Stimulated activated CD4-positive, alpha-beta T cell treated with anti-CD3 and anti-CD28 coated beads, Interleukin-12 subunit alpha, Interleukin-12 subunit beta, amount 100 ng/mL, for 48 hours (primary cell): ENCODE data around the gene TTLL11.

ENCODE experiments used
- DNase-seq, 3 donors: peaks; one replicate each; pipeline ENCODE4 v3.0.0-alpha.2; 2020; ENCODE audit warnings: low read depth in 2 of 3, low spot score in 1 of 3

TTLL11 gene

DNA sequence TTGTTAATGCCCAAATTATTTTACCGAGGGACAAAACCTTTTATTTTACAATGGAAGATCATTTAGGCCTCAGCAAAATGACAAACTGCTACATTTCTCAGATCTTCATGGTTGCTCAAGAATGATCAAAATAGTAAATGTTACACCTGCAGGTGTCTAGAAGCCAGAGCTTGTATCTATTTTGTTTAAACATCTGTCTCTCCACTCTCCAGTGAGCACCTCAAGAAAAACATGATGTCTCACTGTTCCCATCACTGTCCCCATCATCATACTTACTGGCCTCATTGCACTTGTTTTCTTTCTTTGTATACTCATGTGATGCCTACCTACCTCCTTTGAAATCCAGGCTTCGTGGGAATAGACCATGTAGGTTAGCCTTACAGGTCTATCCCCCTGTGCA lies 149.6 kb downstream of the TTLL11 start:
- DNase-seq = no peak

DNA sequence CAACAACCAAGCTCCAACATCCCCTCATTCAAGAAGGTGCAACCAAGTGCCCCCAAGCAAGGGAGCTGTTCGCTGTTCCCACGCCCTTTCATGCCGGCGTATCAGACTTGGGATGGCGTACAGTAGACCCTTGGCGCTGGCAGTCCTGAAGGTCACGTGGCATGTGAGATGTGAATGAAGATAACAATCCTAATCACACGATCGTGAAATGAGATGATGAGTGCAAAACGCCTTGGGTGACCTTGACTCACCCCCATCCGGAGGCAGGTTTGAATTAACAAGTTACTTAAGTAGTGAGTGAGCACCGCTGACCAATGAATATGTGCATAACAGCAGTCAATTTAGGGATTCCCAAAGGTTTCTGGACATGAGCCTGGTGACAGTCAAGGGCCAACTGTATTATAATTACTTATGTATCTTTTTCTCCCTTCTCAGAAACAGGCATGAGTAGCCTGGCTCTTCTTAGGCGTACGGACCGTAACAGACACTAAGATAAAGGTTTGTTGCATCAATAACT lies 150.2 kb downstream of the TTLL11 start:
- DNase-seq = no peak

DNA sequence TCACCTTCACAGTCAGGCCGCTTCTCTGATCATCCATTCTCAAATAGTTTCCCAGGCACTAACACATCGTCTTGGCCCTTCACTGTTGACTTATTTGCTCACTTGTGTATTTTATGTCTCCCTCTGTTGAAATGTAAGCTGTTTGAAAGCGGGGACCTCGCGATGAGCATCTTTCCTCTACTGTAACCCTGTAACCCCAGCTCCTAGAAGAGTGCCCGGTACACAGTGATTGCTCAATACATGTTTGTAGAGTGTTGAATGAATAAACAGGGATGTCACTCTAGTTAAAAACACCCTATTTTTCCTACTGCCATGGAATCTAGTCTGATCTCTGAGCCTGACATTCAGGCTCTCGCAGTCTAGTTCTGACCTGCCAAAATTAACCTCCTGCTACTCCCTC lies 150.8 kb downstream of the TTLL11 start:
- no peak for DNase-seq

DNA sequence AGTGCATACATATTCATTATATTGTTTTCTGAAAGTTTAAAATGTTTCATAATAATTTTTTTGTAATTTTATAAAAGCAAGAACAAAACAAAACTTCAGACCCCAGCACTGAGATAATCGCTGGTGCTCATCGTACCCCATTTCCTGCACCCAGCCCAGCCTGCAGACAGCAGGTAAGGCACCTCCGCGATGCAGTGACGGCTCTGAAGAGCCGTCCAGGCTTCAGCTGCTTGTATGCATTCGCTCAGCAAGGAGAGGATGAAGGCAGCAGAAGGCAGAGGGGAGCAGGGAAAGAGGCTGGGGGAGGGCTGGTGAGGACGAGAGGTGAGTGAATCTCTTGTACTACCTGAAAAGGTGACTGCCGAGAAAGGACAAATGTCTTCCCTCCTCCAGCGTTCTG lies 153.5 kb downstream of the TTLL11 start:
- DNase-seq = no peak

GRCh38 chr9:121938621-121939020 lies 154.5 kb downstream of the TTLL11 start:
- no peak for DNase-seq

DNA sequence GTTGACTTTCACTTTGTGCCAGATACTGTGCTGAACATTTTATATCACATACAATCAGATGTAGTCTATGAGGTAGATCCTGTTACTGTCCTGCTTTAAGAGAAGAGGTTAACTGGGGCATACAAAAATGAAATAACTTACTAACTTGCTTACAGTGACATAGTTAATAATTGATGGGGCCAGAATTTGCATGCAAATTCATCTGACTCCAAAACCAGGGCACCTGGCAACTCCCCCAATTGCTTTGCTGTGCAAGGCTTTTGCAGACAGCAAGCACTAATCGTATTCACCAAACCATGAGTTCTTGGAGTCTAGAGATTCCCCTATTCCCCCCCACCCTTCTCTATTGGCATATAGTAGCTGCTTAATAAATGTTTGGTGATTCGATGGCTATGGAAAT lies 155.9 kb downstream of the TTLL11 start:
- no peak for DNase-seq

DNA sequence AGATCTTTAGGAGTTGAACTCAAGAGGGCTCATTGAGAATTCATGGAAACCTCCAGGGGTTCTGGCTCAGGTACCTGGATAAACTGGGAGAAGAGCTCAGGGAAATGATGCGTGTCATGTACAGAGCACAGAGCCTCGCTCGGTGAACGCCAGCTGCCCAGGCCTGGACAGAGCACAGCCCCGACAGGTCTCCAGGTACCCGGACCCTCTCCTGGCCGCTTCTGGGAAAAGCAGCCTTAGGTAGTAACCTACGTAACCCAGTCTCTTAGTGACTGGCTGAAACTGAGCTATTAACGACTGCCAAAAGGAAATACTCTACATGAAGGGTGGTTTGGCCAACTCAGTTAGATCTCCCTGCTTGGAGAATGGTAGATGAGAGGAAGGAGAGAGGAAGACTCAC lies 157.4 kb downstream of the TTLL11 start:
- no peak for DNase-seq

- DNase-seq = no peak
Measured at GRCh38 chr9:121930956-121931355, 162.2 kb downstream of the TTLL11 start.

GRCh38 chr9:121929893-121930875 lies 162.9 kb downstream of the TTLL11 start:
- no peak for DNase-seq

GRCh38 chr9:121927636-121928035 lies 165.5 kb downstream of the TTLL11 start:
- DNase-seq = no peak

DNA sequence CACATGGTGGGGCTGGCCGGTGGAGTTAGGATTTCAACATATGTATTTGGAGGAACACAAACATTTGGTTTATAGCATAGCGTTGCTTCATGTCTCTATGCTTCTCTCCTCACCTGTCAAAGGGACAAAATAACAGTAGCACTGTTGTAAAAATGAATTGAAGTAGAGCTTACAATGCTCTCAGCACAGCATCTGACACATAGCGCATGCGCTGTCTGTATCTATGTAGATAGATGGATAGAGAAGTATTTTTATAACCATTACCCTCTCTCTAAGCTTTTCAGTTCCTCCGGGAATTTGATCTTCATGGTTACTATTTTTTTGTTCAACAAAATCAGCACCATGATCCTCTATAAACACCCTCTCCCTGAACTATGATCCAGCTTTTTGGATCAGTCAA lies 166.0 kb downstream of the TTLL11 start:
- no peak for DNase-seq

GRCh38 chr9:121926351-121926801 lies 166.7 kb downstream of the TTLL11 start:
- no peak for DNase-seq

DNA sequence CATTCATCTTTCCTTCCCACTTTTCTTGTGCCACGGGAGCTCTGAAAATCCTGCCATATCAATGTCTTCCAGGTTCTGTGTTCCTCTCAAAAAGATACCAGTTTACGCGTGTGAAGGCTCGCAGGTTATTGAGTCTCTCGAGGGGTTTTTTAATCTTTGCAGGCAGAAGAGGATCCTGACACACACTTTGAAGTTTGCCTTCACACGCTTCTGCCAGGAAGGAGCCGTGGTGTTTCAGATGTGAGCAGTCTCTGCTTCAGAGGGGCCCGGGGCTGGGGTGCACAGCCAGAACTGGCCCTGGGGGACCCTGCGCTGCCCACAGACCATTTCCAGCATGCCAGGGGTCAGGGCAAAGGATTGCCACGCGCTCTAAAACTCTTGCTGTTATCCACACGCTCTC lies 167.2 kb downstream of the TTLL11 start:
- no peak for DNase-seq

DNA sequence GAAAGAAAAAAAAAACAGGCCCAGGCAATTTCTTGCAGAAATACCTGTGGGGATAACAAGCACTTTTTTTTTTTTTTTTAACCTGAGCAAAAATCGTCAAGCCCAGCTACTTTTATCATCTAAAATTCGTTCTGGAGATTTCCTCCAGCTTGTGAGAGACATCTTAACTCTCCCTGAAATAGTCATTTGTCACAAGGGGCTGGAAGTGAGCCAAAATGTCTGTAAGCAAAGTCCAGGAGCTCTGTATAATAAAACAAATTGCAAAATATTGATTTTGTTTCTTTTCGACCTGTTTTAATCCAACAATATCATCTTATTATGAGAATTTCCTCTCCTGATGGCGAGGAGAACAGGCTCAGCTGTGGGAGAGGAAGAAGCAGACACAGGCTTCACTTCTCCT lies 168.4 kb downstream of the TTLL11 start:
- no peak for DNase-seq

GRCh38 chr9:121921444-121921843 lies 171.7 kb downstream of the TTLL11 start:
- no peak for DNase-seq

GRCh38 chr9:121917375-121918335 lies 175.5 kb downstream of the TTLL11 start:
- DNase-seq = no peak

DNA sequence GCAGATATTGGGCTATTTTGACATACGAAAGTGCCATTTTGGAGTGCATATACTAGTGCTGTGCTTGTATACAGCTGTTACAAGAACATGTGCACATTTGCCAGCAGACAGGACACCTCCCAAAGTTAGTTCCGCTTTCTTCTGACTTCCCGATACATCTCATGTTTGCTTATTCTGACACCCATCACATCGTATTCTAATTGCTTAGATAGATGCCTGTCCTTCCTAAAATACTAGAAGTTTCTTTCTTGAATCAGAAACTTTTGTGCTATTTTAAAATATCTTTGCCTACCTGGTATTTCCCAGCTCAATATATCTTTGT lies 177.8 kb downstream of the TTLL11 start:
- DNase-seq = no peak

DNA sequence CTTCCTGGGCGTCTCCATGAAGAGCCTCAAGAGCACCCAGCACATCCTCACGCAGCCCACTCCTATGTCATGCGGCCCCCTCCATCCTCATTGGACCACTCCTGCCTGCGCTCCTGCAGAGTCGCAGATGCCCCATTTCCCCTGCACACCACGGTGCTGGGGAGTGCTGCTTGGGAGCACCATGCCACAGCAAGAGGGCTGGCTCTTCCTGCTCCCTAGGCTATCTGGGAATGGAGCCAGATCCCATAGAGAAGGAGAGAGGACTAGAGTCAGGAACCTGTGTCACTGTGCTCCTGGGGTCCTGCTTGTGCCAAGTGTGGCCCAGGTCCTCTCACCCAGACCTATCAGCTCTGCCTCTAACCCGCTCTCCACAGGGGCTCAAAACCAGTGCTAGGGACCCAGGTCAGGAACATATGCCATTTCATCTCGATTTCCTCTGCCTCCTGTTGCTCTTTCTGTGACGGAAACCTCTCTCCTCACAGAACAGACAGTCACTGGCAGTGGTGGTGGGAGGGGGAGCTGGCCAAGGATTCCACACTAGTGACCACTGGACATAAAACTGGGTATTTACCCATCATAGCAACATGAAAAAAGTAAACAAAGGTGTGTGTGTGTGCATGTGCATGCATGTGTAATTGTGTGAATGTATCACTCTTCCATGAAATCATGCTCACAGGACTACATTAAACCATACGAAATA lies 178.4 kb downstream of the TTLL11 start:
- DNase-seq = no peak

GRCh38 chr9:121914017-121914595 lies 179.0 kb downstream of the TTLL11 start:
- no peak for DNase-seq

GRCh38 chr9:121912812-121913627 lies 180.1 kb downstream of the TTLL11 start:
- DNase-seq = no peak
